H1 (cell line): ENCODE data around the gene MRPS14. TPM values are rescaled to one million over a fixed set of nuclear protein-coding genes. Genes with fewer than 3 reads are reported as not detected.

Source experiments
- CHD2 ChIP-seq: IDR thresholded peaks from 2 replicates; pipeline ENCODE4 v1.6.1; 2012; ENCODE audit warnings: low read length, improper control_type of control experiment
- CTBP2 ChIP-seq: IDR thresholded peaks from 2 replicates; pipeline ENCODE4 v1.7.0; 2011; ENCODE audit warnings: borderline replicate concordance, mild to moderate bottlenecking, moderate library complexity, mixed read lengths, low read length; ENCODE audit not compliant: insufficient read depth, insufficient read length
- EZH2 ChIP-seq: fragments of 200-600 bp; sonication (generic); IDR thresholded peaks from 2 replicates; pipeline ENCODE4 v1.7.1; 2012; ENCODE audit warnings: low read depth, mild to moderate bottlenecking, moderate library complexity, low read length, inconsistent platforms; ENCODE audit not compliant: severe bottlenecking
- RFX5 ChIP-seq: IDR thresholded peaks from 2 replicates; pipeline ENCODE4 v1.6.1; 2011; ENCODE audit warnings: low read depth, low read length, improper control_type of control experiment, borderline replicate concordance
- RNF2 ChIP-seq: fragments of 200-900, 300-1000 bp; sonication (generic); IDR thresholded peaks from 2 replicates; pipeline ENCODE4 v1.7.1; 2016; ENCODE audit warnings: borderline replicate concordance, low read depth, mild to moderate bottlenecking, antibody characterized with exemption, low read length; ENCODE audit not compliant: poor library complexity, severe bottlenecking; ENCODE audit errors: missing control alignments
- SP2 ChIP-seq: IDR thresholded peaks from 2 replicates; pipeline ENCODE4 v1.6.1; 2012; ENCODE audit warnings: mild to moderate bottlenecking, low read length, inconsistent platforms
- SP4 ChIP-seq: IDR thresholded peaks from 2 replicates; pipeline ENCODE4 v1.6.1; 2012; ENCODE audit warnings: low read length, inconsistent platforms
- TCF12 ChIP-seq: IDR thresholded peaks from 2 replicates; pipeline ENCODE4 v1.6.1; 2011; ENCODE audit warnings: low read depth, mild to moderate bottlenecking, low read length
- ZNF274 ChIP-seq: IDR thresholded peaks from 2 replicates; pipeline ENCODE4 v1.7.0; 2012; ENCODE audit warnings: low read length, borderline replicate concordance; ENCODE audit errors: extremely low read depth
- polyA plus RNA-seq, 7 experiments: library from polyadenylated mRNA; depleted of rRNA in 3 of 7; stranded (reverse) in 5 of 7; unstranded in 2 of 7; fragments of >200 nt in 5 of 7; fragments of 200-250 nt in 2 of 7; gene quantifications; 1 replicate in 5 of 7; 2 replicates in 1 of 7; 4 replicates in 1 of 7; pipeline versions ENCODE4 v1.2.1 to v1.2.3, GENCODE V29; 2011 to 2013; ENCODE audit warnings: missing spikeins in 2 of 7, mixed read lengths in 2 of 7
- total RNA-seq: library from RNA; stranded (reverse); fragmentation: NEBNext Ultra II Directional; extraction: Animal tissue kit (Norgen Biotek cat#: 25700); gene quantifications from 2 replicates; pipeline ENCODE4 v1.2.1, GENCODE V29; 2021
- TF ChIP-seq, protein P1 (sequence below): fragments of 300-600 bp; sonication (generic); IDR thresholded peaks from 2 replicates; pipeline ENCODE4 v1.7.1; 2012; ENCODE audit warnings: low read length, moderate library complexity, mild to moderate bottlenecking, inconsistent platforms; ENCODE audit not compliant: insufficient replicate concordance

Gene MRPS14
- total and polyA plus RNA-seq, 2 of the 8 experiments (the other 6 are each of a cell fraction or from before 2014, with no cell fraction given) = 27.5 to 38.7 TPM

DNA sequence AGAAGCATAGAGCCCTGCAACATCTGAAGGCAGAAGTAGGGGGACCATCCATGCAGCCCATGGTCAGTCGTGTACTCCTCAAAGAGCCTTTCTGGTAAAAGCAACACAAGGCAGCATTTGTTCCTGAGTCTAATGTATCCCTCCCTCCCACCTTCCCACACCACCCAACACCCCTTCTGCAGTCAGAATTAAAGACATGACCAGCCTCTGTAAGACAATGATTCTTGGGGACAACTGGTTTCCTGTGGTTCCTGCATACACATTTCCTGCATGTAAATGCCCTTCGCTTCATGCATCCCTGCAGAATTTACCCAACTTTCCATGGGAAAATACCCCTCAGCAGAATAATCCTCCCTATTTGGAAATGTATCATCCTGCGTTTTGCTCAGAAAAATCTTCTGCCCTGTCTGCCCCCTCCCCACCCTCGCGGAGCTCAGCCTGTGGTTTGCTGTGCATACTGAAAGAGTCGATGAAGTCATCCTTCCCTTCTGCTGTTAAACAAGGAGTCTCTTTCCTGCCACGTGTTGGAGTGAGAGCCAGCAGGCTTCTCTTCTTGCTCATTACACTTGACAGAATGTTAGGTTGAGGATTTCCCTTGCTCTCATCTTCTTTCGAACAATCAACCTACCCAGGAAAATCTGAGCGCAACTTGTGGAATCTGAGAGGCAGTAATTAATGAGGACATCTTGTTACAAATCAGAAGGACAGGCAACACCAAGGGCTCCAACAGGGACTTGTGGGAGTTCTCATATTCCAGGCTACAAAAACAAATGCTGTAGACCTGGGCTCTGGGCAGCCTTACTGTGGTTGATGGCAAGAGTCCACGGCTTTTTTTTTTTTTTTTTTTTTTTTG is 49.1 kb upstream of the MRPS14 start (continued):
- TF ChIP-seq, protein P1, sequence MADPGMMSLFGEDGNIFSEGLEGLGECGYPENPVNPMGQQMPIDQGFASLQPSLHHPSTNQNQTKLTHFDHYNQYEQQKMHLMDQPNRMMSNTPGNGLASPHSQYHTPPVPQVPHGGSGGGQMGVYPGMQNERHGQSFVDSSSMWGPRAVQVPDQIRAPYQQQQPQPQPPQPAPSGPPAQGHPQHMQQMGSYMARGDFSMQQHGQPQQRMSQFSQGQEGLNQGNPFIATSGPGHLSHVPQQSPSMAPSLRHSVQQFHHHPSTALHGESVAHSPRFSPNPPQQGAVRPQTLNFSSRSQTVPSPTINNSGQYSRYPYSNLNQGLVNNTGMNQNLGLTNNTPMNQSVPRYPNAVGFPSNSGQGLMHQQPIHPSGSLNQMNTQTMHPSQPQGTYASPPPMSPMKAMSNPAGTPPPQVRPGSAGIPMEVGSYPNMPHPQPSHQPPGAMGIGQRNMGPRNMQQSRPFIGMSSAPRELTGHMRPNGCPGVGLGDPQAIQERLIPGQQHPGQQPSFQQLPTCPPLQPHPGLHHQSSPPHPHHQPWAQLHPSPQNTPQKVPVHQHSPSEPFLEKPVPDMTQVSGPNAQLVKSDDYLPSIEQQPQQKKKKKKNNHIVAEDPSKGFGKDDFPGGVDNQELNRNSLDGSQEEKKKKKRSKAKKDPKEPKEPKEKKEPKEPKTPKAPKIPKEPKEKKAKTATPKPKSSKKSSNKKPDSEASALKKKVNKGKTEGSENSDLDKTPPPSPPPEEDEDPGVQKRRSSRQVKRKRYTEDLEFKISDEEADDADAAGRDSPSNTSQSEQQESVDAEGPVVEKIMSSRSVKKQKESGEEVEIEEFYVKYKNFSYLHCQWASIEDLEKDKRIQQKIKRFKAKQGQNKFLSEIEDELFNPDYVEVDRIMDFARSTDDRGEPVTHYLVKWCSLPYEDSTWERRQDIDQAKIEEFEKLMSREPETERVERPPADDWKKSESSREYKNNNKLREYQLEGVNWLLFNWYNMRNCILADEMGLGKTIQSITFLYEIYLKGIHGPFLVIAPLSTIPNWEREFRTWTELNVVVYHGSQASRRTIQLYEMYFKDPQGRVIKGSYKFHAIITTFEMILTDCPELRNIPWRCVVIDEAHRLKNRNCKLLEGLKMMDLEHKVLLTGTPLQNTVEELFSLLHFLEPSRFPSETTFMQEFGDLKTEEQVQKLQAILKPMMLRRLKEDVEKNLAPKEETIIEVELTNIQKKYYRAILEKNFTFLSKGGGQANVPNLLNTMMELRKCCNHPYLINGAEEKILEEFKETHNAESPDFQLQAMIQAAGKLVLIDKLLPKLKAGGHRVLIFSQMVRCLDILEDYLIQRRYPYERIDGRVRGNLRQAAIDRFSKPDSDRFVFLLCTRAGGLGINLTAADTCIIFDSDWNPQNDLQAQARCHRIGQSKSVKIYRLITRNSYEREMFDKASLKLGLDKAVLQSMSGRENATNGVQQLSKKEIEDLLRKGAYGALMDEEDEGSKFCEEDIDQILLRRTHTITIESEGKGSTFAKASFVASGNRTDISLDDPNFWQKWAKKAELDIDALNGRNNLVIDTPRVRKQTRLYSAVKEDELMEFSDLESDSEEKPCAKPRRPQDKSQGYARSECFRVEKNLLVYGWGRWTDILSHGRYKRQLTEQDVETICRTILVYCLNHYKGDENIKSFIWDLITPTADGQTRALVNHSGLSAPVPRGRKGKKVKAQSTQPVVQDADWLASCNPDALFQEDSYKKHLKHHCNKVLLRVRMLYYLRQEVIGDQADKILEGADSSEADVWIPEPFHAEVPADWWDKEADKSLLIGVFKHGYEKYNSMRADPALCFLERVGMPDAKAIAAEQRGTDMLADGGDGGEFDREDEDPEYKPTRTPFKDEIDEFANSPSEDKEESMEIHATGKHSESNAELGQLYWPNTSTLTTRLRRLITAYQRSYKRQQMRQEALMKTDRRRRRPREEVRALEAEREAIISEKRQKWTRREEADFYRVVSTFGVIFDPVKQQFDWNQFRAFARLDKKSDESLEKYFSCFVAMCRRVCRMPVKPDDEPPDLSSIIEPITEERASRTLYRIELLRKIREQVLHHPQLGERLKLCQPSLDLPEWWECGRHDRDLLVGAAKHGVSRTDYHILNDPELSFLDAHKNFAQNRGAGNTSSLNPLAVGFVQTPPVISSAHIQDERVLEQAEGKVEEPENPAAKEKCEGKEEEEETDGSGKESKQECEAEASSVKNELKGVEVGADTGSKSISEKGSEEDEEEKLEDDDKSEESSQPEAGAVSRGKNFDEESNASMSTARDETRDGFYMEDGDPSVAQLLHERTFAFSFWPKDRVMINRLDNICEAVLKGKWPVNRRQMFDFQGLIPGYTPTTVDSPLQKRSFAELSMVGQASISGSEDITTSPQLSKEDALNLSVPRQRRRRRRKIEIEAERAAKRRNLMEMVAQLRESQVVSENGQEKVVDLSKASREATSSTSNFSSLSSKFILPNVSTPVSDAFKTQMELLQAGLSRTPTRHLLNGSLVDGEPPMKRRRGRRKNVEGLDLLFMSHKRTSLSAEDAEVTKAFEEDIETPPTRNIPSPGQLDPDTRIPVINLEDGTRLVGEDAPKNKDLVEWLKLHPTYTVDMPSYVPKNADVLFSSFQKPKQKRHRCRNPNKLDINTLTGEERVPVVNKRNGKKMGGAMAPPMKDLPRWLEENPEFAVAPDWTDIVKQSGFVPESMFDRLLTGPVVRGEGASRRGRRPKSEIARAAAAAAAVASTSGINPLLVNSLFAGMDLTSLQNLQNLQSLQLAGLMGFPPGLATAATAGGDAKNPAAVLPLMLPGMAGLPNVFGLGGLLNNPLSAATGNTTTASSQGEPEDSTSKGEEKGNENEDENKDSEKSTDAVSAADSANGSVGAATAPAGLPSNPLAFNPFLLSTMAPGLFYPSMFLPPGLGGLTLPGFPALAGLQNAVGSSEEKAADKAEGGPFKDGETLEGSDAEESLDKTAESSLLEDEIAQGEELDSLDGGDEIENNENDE = no peak
- TF ChIP-seq RNF2 = no peak
- TF ChIP-seq TCF12 = no peak
- TF ChIP-seq RFX5 = no peak
- TF ChIP-seq SP4 = no peak
- no peak for TF ChIP-seq SP2
- TF ChIP-seq CHD2 = no peak
- TF ChIP-seq EZH2 = no peak
- no peak for TF ChIP-seq CTBP2
- no peak for TF ChIP-seq ZNF274
